OCI-LY7 (cell line): ENCODE results near the gene CTDSPL2. TPM values are rescaled to one million over a fixed set of nuclear protein-coding genes. Genes with fewer than 3 reads are reported as not detected.
"Not testable (repeated sequence)": the region's sequence is repeated elsewhere in the genome, so short reads cannot be mapped to it uniquely, and the experiment has no call there.

Experiments used
- BruUV-seq: library from RNA; stranded (reverse); fragments of 400-500 nt; replicated peaks from 2 replicates; lab custom pipeline; 2021; lab: Mats Ljungman, UMichigan
- CTCF ChIA-PET: fragments of 300-600 bp; sonication (Branson Sonifier 250); formaldehyde crosslinking; loops from one replicate; lab custom pipeline; 2022; ENCODE audit warnings: antibody characterized with exemption; ENCODE audit not compliant: unreplicated experiment; lab: Charles Lee
- POLR2A ChIA-PET: fragments of 300-600 bp; sonication (Branson Sonifier 250); formaldehyde crosslinking; loops from one replicate; lab custom pipeline; 2022; ENCODE audit warnings: antibody characterized with exemption; lab: Charles Lee
- DNase-seq: peaks from one replicate; pipeline ENCODE4 v3.0.0-alpha.2; 2015; ENCODE audit warnings: low spot score
- H2AFZ ChIP-seq: fragments of 200-600 bp; sonication (generic), shearing (Covaris generic); 2 replicates; pipeline ENCODE4 v1.6.1; 2014; ENCODE audit warnings: mild to moderate bottlenecking, antibody characterized with exemption, low read length, moderate library complexity
- H3K27ac ChIP-seq: fragments of 200-600 bp; sonication (generic); 2 replicates; pipeline ENCODE4 v1.5.1; 2014; ENCODE audit warnings: mixed run types, low read depth, mild to moderate bottlenecking, moderate library complexity, low read length, inconsistent platforms; ENCODE audit not compliant: poor library complexity, severe bottlenecking
- H3K36me3 ChIP-seq: fragments of 200-600 bp; sonication (generic); 2 replicates; pipeline ENCODE4 v1.6.1; 2014; ENCODE audit warnings: mild to moderate bottlenecking, antibody characterized with exemption, low read length, moderate library complexity, mixed read lengths; ENCODE audit not compliant: insufficient read depth
- H3K4me1 ChIP-seq: fragments of 200-600 bp; sonication (generic); 2 replicates; pipeline ENCODE4 v1.5.1; 2014; ENCODE audit warnings: mild to moderate bottlenecking, low read length; ENCODE audit not compliant: insufficient read depth, poor library complexity, severe bottlenecking
- H3K4me2 ChIP-seq: fragments of 200-600 bp; sonication (generic); 2 replicates; pipeline ENCODE4 v1.6.1; 2014; ENCODE audit warnings: mild to moderate bottlenecking, low read length
- H3K4me3 ChIP-seq: fragments of 200-600 bp; sonication (generic); 2 replicates; pipeline ENCODE4 v1.5.1; 2014; ENCODE audit warnings: mild to moderate bottlenecking, low read depth, low read length; ENCODE audit not compliant: poor library complexity, severe bottlenecking
- H3K79me2 ChIP-seq: fragments of 200-600 bp; sonication (generic); 2 replicates; pipeline ENCODE4 v1.6.1; 2016; ENCODE audit warnings: low read depth, mild to moderate bottlenecking, low read length, moderate library complexity, mixed read lengths; ENCODE audit not compliant: insufficient read depth
- H3K9me2 ChIP-seq: fragments of 200-600 bp; sonication (generic); 2 replicates; pipeline ENCODE4 v1.6.1; 2016; ENCODE audit warnings: mild to moderate bottlenecking, low read length, mixed read lengths; ENCODE audit not compliant: insufficient read depth
- H3K9me3 ChIP-seq: fragments of 200-600 bp; sonication (generic); 2 replicates; pipeline ENCODE4 v1.6.1; 2014; ENCODE audit warnings: mild to moderate bottlenecking, mixed run types, low read length, mixed read lengths
- H4K20me1 ChIP-seq: fragments of 200-600 bp; sonication (generic); 2 replicates; pipeline ENCODE4 v1.6.1; 2014; ENCODE audit warnings: mild to moderate bottlenecking, antibody characterized with exemption, low read length, moderate library complexity, mixed read lengths; ENCODE audit not compliant: insufficient read depth
- EZH2phosphoT487 ChIP-seq: fragments of 200-600 bp; sonication (generic); IDR thresholded peaks from 2 replicates; pipeline ENCODE4 v1.6.1; 2018; ENCODE audit warnings: low read depth, borderline replicate concordance, mild to moderate bottlenecking, mixed run types, antibody characterized with exemption, low read length, moderate library complexity, mixed read lengths
- intact Hi-C: fragments of 100-400 bp; cut with micrococcal nuclease; formaldehyde crosslinking; loops from one replicate; pipeline ENCODE4 v1.10.0; 2022; ENCODE audit not compliant: unreplicated experiment
- total RNA-seq, 2 experiments: library from RNA; depleted of rRNA in 1 of 2; stranded (reverse); fragments of >200 nt in 1 of 2; shearing (Covaris generic) in 1 of 2; gene quantifications; 2 replicates each; pipeline ENCODE4 v1.2.3, GENCODE V29; 2014 to 2022
- TF ChIP-seq, protein P1 (sequence below): fragments of 200-600 bp; sonication (generic); conservative IDR thresholded peaks from 2 replicates; pipeline ENCODE4 v1.5.1; 2014; ENCODE audit warnings: mild to moderate bottlenecking, antibody characterized with exemption, low read length, moderate library complexity, mixed read lengths

Gene CTDSPL2
- total RNA-seq, 2 experiments from 2014 or later = 88.0 to 138 TPM

DNA sequence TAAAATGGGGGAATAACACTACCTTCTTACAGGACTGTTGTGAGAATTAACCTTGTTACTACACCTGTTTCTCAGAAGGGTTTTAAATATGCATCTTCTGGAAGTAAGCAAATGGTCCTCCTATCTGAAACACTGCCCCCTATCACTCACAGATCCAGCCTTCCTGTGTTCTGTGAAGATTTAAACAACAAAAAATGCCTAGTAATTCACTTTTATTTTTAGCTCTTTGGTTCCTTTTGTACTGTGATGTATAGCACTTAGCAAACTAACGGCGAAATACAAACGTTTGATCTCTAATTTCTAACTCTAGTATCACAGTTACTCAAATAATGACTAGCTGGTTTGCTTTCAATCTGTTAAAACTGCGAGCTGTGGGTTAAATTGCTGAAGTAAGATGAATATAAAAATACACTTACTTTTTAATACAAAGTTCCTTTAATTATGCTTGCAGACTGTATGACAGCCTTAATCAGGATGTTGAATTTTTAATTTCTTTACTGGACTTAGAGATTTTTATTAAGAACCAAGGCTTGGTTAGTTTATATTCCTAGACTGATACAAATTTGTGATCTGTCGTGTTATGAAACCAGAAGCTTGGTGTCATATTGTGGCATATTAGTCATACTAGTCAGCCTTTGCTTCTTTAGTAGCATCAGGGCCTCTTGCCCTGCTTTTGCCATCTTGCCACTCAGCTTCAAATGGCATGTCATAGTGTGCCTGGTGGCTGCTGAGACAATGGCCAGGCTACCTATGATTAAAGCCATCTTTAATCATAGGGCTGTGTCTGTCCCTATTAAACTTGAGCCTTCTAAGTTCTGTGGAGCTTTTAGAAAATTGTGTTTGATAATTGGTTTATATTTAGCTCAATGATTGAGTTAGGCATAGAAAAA, 118.7 kb downstream of the CTDSPL2 start:
- ChIA-PET POLR2A (interaction anchor here (0.6 to 1.4 kb wide), 8 partner anchors 9 to 121 kb away, joined by 3 to 8 read pairs (median 4); partner anchors contain the start of gene EIF3J), CTCF (interaction anchor here (0.7 kb wide), 1 partner anchor 8 kb away, joined by 3 read pairs; no protein-coding TSS in a partner anchor)
- Histone ChIP-seq H3K36me3 (peaks cover 74% of the 10 kb centered on the region), H4K20me1 (peaks cover 21% of the 10 kb centered on the region; the same call in 1 of the 2 replicates), H3K4me2 (peak overlapping the region; percentile 15; the same call in 1 of the 2 replicates), H2AFZ (no peak overlapping the region), H3K9me3 (no peaks in the 10 kb centered on the region), H3K27ac (no peak overlapping the region), H3K79me2 (peaks cover 89% of the 10 kb centered on the region), H3K4me3 (no peak overlapping the region), H3K9me2 (no peaks in the 10 kb centered on the region), H3K4me1 (peaks cover 24% of the 10 kb centered on the region)
- intact Hi-C loops = no loop called here
- peak; percentile 35 for DNase-seq
- TF ChIP-seq, protein P1, sequence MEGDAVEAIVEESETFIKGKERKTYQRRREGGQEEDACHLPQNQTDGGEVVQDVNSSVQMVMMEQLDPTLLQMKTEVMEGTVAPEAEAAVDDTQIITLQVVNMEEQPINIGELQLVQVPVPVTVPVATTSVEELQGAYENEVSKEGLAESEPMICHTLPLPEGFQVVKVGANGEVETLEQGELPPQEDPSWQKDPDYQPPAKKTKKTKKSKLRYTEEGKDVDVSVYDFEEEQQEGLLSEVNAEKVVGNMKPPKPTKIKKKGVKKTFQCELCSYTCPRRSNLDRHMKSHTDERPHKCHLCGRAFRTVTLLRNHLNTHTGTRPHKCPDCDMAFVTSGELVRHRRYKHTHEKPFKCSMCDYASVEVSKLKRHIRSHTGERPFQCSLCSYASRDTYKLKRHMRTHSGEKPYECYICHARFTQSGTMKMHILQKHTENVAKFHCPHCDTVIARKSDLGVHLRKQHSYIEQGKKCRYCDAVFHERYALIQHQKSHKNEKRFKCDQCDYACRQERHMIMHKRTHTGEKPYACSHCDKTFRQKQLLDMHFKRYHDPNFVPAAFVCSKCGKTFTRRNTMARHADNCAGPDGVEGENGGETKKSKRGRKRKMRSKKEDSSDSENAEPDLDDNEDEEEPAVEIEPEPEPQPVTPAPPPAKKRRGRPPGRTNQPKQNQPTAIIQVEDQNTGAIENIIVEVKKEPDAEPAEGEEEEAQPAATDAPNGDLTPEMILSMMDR = peak; percentile 82
- TF ChIP-seq EZH2phosphoT487 = no peak
- no TSS peak for BruUV-seq

DNA sequence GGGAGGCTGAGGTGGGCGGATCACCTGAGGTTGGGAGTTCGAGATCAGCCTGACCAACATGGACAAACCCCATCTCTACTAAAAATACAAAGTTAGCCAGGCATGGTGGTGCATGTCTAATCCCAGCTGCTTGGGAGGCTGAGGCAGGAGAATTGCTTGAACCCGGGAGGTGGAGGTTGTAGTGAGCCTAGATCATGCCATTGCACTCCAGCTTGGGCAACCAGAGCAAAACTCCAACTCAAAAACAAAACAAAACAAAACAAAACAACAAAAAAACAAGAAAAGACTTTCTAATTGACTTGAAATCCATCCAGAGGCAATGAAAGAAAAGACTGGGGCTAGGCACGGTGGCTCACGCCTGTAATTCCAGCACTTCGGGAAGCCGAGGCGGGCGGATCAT, 121.7 kb downstream of the CTDSPL2 start:
- H3K4me2 ChIP-seq, H3K4me3 ChIP-seq, POLR2A ChIA-PET, H3K9me3 ChIP-seq, DNase-seq, BruUV-seq, H3K27ac ChIP-seq, H2AFZ ChIP-seq, H3K9me2 ChIP-seq, intact Hi-C loops, CTCF ChIA-PET: not testable (repeated sequence)
- H3K36me3 ChIP-seq = peaks cover 74% of the 10 kb centered on the region
- peaks cover 15% of the 10 kb centered on the region; the same call in 1 of the 2 replicates for H4K20me1 ChIP-seq
- peaks cover 75% of the 10 kb centered on the region for H3K79me2 ChIP-seq
- peaks cover 24% of the 10 kb centered on the region for H3K4me1 ChIP-seq

DNA sequence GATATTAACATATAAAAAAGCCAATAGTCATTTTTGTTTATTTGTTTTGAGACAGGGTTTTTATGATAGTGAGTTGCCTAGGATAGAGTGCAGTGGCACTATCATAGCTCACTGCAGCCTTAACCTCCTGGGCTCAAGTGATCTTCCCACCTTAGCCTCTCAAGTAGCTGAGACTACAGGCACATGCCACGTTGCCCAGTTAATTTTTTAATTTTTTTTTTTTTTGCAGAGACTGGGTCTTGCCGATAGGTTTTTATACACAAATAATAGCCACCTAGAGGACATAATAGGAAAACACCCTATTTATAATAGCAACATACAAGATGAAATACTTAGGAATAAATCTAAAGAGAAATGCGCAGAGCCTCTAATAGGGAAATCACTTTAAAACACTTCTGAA, 122.8 kb downstream of the CTDSPL2 start:
- H3K36me3 ChIP-seq = peaks cover 82% of the 10 kb centered on the region
- peaks cover 24% of the 10 kb centered on the region for H3K4me1 ChIP-seq
- no peak overlapping the region for H3K4me3 ChIP-seq
- H3K9me3 ChIP-seq = no peaks in the 10 kb centered on the region
- H2AFZ ChIP-seq = no peak overlapping the region
- H3K79me2 ChIP-seq = peaks cover 68% of the 10 kb centered on the region
- TF ChIP-seq, protein P1 = peak; percentile 79
- no peak for TF ChIP-seq EZH2phosphoT487
- DNase-seq = peak; percentile 44
- CTCF ChIA-PET = no interaction called here
- no peaks in the 10 kb centered on the region for H3K9me2 ChIP-seq
- no TSS peak for BruUV-seq
- H3K27ac ChIP-seq = no peak overlapping the region
- POLR2A ChIA-PET = interaction anchor here (0.7 to 1.5 kb wide), 3 partner anchors 9 to 650 kb away, joined by 3 to 6 read pairs (median 4); no protein-coding TSS in a partner anchor
- H3K4me2 ChIP-seq = 0 out of 2 replicates have a peak overlapping the region, but pooled peaks have one; percentile 20
- intact Hi-C loops = no loop called here
- H4K20me1 ChIP-seq = peaks cover 15% of the 10 kb centered on the region; the same call in 1 of the 2 replicates
